Measurements from ENCODE around the gene AFAP1L2. TPM values are rescaled to one million over a fixed set of nuclear protein-coding genes. Genes with fewer than 3 reads are reported as not detected.
A peak's percentile ranks its signal among the peaks of the same experiment; 100 is the strongest.

Gene AFAP1L2
- total RNA-seq, 4 donors from 2014 or later = 6.5 to 35.5 (median 12.9) TPM

DNA sequence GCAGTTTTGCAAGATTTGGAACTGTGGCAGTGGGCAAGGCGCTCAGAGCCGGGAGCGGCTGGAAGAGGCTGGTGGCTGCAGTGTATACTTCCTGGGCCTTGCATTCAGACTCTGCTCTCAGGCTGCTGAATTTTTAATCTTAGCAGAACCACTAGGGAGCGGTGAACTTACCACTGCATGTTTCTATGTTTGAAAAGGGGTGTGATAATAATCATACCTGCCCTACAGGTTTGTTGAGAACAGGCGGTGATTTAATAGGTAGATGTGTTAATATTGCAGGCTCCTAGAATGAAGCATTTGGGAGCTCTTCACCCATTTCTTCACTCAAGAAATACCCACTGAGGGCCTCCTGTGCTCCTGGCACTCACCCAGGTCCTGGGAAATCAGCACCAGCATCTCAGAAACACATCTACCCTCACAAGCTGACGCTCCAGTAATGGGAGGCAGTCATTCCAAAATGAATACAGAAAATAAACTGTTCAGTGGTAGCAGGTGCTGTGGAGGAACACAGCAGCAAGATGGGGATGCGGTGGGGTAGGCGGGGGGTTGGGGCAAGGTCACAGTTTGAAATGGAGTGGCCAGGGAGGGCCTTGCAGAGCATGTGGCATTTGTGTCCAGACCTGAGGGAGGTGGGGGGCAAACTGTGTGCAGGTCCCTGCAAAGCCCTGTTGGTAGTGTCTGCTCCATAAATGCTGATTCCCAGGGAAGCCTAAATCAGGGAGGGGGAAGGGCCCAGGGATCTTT lies 124.2 kb downstream of the AFAP1L2 start:
- TF ChIP-seq, protein P1, sequence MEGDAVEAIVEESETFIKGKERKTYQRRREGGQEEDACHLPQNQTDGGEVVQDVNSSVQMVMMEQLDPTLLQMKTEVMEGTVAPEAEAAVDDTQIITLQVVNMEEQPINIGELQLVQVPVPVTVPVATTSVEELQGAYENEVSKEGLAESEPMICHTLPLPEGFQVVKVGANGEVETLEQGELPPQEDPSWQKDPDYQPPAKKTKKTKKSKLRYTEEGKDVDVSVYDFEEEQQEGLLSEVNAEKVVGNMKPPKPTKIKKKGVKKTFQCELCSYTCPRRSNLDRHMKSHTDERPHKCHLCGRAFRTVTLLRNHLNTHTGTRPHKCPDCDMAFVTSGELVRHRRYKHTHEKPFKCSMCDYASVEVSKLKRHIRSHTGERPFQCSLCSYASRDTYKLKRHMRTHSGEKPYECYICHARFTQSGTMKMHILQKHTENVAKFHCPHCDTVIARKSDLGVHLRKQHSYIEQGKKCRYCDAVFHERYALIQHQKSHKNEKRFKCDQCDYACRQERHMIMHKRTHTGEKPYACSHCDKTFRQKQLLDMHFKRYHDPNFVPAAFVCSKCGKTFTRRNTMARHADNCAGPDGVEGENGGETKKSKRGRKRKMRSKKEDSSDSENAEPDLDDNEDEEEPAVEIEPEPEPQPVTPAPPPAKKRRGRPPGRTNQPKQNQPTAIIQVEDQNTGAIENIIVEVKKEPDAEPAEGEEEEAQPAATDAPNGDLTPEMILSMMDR (IDR thresholded peaks at IDR 0.05) = no peak
- TF ChIP-seq POLR2A (IDR thresholded peaks at IDR 0.05) = no peak
- Histone ChIP-seq H3K27me3 (no peaks in the 10 kb centered on the region), H3K27ac (no peak overlapping the region), H3K4me3 (no peak overlapping the region), H3K9me3 (no peaks in the 10 kb centered on the region), H3K4me1 (no peaks in the 10 kb centered on the region), H3K36me3 (no peaks in the 10 kb centered on the region)
- peak in 1 of 3 donors; percentile 11 for DNase-seq

DNA sequence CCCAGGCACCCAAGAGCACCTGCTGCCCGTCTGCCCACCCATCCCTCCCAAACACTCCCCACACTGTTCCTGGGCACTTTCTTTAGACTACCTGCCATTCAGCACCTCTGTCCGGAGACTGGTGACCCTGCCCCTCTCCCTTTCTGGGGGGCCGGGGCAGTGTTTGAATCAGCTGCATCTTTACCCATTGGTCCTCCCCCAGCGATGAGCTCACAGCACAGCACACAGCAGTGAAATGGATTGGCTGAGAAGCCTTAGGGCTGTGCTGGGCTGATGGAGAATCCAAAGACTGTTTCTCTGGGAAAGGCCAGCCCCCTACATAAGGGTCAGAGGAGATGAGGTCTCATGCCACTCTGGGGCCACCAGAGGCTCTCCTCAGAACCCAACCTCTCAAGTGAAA lies 125.0 kb downstream of the AFAP1L2 start:
- Histone ChIP-seq H3K27me3 (no peaks in the 10 kb centered on the region), H3K4me1 (no peaks in the 10 kb centered on the region), H3K9me3 (no peaks in the 10 kb centered on the region), H3K36me3 (no peaks in the 10 kb centered on the region), H3K4me3 (no peak overlapping the region), H3K27ac (no peak overlapping the region)
- peak in 1 of 3 donors; percentile 11 for DNase-seq
- TF ChIP-seq, protein P1 (IDR thresholded peaks at IDR 0.05) = no peak
- no peak for TF ChIP-seq POLR2A (IDR thresholded peaks at IDR 0.05)

DNA sequence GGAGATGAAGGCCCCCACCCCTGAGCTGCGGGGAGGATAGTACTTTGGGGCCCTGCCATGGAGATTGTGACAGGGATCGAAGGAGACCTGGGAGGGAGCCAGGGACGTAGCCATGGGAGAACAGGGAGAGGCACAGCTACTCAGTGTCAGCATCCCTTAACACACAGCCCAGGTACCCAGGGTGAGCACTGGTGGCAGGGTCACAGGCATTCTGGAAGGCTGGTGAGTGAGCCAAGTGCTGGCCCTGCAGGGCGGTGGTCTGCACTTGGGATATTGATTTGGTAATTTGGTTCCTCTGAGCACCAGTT lies 125.5 kb downstream of the AFAP1L2 start:
- H3K27ac ChIP-seq = no peak overlapping the region
- H3K4me1 ChIP-seq = no peaks in the 10 kb centered on the region
- DNase-seq = peak in 1 of 3 donors; percentile 38
- no peaks in the 10 kb centered on the region for H3K9me3 ChIP-seq
- no peaks in the 10 kb centered on the region for H3K27me3 ChIP-seq
- no peak for TF ChIP-seq POLR2A (IDR thresholded peaks at IDR 0.05)
- no peak overlapping the region for H3K4me3 ChIP-seq
- no peaks in the 10 kb centered on the region for H3K36me3 ChIP-seq

DNA sequence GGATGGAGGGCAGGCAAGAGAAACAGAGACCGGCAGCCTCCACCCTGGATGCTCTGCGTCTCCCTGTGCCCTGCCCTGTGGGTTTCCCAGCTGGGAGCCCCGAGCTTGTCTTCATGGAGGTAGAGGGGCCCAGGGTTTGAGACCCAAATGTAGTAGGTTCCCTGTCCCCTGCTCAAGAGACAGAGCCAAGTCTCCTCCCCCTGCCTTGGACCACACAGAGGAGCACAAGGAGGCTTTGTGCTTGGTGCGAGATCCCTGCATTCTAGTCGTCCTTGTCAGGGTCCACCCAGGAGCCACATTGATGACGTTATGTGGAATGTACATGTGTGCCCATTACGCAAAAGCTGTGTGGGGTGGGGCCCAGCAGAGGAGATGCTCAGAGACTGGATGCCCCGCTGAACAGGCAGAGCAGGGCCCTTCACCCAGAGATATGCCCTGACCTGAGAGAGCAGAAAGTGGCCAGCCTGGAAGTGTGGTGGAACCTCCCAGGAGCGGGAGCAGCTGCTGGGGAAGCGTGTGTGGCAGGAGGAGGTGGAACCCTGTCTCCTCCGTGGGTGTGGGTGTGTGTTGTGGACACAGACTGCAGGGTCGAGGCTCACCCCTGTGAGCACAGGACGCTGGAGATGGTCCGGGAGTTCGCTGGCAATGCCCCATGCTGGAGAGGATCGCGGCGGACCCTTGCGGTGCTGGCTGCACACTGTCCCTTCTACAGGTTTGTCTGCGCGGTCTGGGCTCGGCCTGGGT lies 126.0 kb downstream of the AFAP1L2 start:
- Histone ChIP-seq H3K27me3 (no peaks in the 10 kb centered on the region), H3K36me3 (no peaks in the 10 kb centered on the region), H3K9me3 (no peaks in the 10 kb centered on the region), H3K27ac (no peak overlapping the region), H3K4me3 (no peak overlapping the region), H3K4me1 (no peaks in the 10 kb centered on the region)
- peak in 1 of 3 donors; percentile 39 for DNase-seq
- TF ChIP-seq, protein P1 (IDR thresholded peaks at IDR 0.05) = no peak
- TF ChIP-seq POLR2A (IDR thresholded peaks at IDR 0.05) = no peak

DNA sequence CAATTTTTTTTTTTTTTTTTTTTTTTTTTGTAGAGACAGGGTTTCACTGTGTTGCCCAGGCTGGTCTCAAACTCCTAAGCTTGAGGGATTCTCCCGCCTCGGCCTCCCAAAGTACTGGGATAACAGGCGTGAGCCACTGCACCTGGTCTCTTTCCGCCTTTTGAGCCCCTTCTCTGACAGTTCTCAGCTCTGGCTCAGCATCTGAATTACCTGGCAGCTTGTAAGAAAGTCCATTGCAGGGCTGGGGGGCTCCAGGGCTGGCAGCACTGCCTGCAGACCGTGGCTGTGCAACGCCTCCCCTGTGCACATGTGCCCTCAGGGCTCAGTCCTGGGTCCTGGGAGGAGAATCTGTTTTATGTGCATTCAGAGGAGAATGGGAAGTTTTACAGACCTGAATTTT lies 127.6 kb downstream of the AFAP1L2 start:
- H3K27ac ChIP-seq = no peak overlapping the region
- DNase-seq = peak in 1 of 3 donors; percentile 19
- no peak for TF ChIP-seq POLR2A (IDR thresholded peaks at IDR 0.05)
- TF ChIP-seq, protein P1 (IDR thresholded peaks at IDR 0.05) = no peak

DNA sequence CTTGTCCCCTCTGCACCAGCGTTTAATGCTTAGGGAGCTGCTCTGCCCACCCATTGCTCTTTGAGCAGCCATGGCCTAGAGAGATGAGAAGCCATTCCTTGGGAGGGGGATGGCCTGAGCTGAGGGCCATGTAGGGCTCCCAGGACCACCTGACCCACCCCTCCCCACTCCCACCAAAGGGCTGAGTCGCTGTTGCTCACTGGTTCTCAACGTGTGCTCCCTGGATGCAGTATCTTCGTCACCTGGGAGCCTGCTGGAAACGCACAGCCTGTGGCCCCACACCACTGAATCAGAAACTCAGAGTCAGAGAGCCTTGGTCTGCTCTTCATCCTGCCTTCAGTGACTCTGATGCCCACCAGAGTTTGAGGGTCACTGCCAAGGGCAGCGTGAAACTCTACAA lies 128.2 kb downstream of the AFAP1L2 start:
- Histone ChIP-seq H3K27me3 (no peaks in the 10 kb centered on the region), H3K9me3 (no peaks in the 10 kb centered on the region), H3K27ac (no peak overlapping the region), H3K4me3 (no peak overlapping the region), H3K4me1 (no peaks in the 10 kb centered on the region), H3K36me3 (no peaks in the 10 kb centered on the region)
- TF ChIP-seq, protein P1 (IDR thresholded peaks at IDR 0.05) = no peak
- TF ChIP-seq POLR2A (IDR thresholded peaks at IDR 0.05) = no peak
- peak in 1 of 3 donors; percentile 22 for DNase-seq

More for the DNA sequence above, 127.6 kb downstream of the AFAP1L2 start:
- no peaks in the 10 kb centered on the region for H3K4me1 ChIP-seq
- no peak overlapping the region for H3K4me3 ChIP-seq
- no peaks in the 10 kb centered on the region for H3K36me3 ChIP-seq
- no peaks in the 10 kb centered on the region for H3K9me3 ChIP-seq
- no peaks in the 10 kb centered on the region for H3K27me3 ChIP-seq

Data from Peyer's patch (tissue), 4 donors.